Activated CD4-positive, alpha-beta T cell treated with anti-CD3 and anti-CD28 coated beads, Interleukin-2, amount 50 U/mL, for 16 hours (primary cell): Measurements from ENCODE around the gene SYT1.
A peak's percentile ranks its signal among the peaks of the same experiment; 100 is the strongest.
"Not testable (repeated sequence)": the region's sequence is repeated elsewhere in the genome, so short reads cannot be mapped to it uniquely, and the experiment has no call there.

Source experiments
- DNase-seq: peaks from one replicate; pipeline ENCODE4 v3.0.0-alpha.2; 2020

SYT1 gene

DNA sequence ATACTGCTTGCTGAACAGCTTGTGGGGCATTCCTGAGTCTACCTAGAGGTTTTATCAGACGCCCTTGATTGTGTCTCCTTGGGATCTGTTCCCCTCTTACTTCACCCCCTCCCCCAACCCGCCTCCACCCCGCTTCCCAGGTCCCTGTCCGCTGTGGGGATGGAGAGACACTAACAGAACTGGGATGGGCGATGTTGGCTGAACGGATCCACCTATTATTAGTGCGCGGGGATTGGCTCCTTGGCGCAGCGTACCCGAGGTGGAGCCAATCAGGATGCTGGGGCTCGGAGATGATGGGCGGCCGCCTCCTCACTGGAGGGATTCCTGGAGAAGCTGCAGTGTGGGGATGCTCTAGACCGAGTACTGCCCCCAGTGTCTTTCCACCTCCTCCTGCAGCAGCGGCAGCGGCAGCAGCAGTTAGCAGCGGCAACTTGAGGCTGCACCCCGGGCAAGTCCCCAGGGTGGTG lies at the start of gene SYT1:
Gene SYT1 (plus strand): TSS at position 372 of the 467 bp plus-strand sequence.
- DNase-seq = no peak

DNA sequence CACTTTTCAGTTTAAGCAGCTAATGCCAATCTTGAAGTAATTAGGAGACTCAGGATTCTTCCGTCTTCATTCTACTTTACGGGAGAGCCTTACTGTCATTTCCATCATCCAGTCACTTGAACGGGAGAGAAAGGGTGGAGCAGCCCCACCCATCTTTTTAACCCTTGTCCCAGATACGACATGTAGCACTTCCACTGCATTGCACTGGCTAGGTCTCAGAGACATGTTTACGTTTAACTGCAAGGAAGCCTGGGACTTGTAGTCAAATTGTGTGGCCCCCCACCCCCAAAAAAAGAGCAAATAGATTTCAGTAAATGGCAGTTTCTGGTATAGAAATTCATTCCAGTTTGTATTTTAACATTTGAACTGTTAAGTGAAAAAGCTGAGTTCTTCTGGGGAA lies 46.1 kb upstream of the SYT1 start:
- DNase-seq = no peak

DNA sequence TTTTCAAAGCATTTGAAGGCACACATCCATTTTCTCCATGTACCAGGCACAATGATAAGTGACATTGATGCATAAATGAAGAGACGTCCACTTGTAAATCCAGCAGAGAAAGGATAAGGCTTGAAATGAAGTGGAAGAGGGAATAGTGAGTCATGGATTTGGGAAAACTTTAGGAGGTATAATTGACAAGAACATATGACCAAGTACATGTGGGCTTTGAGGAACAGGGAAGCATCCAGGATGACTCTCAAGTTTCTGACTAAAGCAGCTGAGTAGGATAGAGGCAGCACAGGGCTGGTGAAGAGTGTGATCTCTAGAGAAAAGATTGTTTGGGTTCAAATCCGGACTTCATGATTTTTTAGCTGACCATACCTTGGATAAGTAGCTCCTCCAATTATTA lies 43.6 kb upstream of the SYT1 start:
- DNase-seq = no peak

DNA sequence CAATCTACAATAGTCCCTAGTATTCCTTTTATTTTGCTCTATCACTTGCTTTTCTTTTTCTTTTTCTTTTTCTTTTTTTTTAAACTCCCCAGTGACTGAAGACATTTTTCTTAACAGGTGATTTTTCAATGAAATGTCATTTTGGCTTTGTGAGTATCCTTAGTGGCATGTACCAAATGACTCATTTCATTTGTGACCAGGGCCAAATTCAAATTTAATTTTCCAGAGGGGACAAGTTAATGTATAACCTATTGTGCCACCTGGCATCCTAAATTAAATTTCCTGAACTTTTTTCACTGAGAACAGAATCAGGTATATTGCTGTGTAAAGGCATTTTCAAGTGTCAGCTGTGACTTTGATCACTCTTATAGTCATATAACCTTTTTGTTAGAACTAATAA lies 39.7 kb upstream of the SYT1 start:
- DNase-seq = no peak

DNA sequence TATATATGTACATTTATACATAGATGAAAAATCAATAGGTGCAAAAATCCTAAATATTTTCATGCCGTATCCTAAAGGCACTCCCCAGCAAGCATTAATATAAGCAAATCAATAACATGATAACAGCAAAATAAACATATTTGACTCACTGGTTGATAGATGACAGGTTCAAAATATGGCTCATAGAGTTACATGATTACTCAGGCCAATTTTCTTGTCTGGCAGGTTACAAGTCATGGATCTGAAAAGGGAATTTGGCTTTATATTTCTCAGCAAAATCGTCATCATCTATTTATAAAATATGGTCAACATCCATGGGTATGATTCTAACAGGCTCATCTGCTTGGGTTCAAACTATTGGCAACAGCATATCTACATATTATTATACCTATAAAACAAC lies 34.9 kb upstream of the SYT1 start:
- DNase-seq = no peak

DNA sequence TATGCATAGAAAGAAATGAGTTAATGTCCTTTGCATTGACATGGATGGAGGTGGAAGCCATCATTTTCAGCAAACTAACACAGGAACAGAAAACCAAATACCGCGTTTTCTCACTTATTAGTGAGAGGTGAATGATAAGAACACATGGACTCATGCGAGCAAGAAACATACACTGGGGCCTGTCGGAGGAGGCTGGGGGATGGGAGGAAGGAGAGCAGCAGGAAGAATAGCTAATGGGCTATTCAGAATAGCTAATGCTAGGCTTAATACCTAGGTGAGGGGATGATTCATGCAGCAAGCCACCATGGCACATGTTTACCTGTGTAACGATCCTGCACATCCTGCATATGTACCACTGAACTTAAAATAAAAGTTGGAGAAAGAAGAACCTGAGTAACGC lies 29.1 kb upstream of the SYT1 start:
- no peak for DNase-seq

DNA sequence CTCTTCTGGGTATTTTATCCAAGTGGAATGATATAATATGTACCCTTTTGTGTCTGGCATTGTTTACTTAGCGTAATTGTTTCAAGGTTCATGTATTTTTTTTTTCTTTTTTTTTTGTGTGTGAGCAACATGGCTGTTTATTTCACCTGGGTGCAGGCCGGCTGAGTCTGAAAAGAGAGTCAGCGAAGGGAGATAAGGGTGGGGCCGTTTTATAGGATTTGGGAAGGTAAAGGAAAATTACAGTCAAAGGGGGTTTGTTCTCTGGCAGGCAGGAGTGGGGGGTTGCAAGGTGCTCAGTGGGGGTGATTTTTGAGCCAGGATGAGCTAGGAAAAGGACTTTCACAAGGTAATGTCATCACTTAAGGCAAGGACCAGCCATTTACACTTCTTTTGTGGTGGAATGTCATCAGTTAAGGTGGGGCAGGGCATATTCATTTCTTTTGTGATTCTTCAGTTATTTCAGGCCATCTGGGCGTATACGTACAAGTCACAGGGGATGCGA lies 24.0 kb upstream of the SYT1 start:
- not testable (repeated sequence) for DNase-seq

DNA sequence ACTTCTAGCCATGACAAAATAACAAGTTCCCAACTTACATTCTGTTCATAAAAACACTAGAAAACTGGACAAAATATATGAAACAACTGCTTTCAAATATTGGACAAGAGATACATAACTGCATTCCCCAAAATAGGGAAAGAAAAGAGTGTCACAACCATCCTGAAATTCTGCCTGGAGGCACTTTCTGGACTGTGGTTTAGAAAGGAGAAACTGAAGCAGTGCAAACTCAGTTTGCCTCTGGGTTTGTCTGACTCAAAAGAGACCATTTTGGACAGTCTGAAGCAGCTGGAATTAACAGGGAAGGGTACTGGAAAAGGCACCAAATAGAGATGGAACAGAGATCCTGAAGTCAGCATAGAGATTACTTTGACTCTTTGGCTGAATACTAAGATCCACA lies 11.3 kb upstream of the SYT1 start:
- no peak for DNase-seq

DNA sequence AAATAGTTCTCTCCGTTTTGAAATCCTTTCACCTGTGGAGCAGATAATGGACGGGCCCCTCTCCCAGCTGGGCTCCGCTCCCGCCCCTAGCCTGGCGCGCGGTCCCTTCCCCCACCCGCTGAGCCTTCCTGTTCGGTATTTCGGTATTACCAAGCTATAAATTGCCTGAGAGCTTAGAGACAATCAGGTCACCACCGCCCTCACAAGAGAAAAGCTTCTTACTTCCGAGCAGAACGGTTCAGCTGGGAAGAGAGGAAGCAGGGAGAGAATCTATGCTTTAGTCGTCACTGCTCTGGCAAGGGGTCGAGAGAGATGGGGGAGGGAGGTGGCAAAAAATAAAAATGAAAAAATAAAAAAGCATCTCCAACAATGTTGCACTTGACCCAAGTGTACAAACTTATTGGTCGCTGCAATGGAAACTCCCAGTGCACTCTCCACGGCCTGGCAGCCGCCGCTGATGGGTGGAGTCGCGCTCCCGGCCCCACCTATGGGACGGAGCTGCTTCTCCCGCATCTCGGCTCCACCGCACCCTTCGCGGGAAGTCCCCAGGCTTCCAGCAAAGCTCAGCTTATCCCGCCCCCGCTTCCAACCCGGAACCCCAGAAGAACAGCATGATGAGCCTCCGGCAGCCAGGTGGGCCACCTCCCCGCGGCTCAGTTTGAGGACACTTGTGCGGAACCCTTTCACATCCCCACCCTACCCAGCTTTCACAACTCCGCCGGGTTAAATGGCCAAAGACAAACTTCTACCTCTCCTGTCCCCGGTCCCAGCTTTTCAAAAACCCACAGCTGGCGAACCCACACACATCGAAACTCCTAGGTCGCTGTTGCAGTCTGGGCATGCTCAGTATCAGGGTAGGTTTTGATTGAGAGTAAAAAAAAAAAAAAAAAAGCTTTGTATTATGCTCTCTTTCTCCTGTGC lies 832 bp upstream of the SYT1 start:
- peak; percentile 12 for DNase-seq

DNA sequence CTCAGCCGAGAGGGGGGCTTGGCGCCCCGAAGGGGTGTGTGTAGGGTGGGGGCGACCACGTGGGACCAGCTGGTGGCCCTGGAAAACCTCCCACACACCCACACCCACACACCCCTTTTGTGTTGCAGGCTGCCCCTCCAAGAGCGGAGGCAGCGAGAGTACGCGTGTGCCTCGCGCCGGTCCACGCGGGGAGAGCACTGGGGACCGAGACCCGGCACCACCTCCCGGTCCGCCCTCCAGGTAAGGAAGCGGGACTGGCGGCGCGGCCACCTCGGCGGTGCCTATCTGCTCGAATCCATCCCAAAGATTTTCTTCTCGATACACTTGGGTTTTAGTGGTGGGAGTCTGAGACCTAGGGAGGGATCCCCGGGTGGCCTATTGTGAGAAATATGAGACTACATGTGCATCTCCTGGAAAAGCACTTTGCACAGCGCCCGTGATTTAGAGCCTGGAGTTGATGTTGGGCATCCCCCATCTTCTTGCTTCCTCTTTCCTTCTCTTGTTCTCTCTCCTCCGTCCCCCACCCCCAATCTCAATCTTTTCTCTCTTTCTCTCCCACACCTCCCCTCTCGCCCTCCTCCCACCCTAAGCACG lies 393 bp downstream of the SYT1 start:
- DNase-seq = no peak

DNA sequence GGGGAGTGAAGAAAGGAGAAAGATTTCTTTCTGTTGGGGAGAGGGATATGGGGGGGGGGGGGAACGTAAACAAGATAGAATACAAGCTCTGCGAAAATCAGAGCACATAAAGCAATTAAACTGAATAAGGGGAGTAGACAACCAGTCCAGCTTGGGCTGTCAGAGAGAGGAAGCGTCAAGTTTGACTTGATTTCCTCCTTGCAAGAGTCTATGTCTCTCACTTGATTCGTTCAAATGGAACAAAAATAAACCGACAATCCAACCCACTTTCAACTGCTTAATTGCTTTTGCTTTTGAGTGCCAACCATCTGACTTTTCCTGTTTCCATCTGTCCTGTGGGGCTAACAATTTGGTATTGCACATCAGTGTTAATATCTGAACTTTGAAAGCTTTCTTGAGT lies 942 bp downstream of the SYT1 start:
- no peak for DNase-seq

DNA sequence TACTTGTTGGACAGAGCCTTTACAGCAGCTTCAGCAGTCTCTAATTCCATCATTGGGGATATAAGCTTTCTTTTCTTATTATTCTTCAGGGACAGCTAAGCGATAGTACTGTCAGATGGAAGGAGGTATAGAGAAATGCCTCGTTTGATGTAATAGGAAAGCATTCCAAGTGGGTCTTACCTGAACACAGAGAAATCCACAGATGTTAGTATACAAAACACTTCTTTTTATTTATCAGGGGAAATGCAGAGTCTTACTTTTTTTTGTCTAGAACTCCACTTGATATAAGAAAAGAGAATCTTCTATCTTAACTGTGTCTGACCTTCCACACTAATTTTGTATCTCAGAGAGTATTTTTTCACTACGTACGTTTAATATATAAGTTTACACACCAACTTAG lies 1.9 kb downstream of the SYT1 start:
- DNase-seq = no peak

DNA sequence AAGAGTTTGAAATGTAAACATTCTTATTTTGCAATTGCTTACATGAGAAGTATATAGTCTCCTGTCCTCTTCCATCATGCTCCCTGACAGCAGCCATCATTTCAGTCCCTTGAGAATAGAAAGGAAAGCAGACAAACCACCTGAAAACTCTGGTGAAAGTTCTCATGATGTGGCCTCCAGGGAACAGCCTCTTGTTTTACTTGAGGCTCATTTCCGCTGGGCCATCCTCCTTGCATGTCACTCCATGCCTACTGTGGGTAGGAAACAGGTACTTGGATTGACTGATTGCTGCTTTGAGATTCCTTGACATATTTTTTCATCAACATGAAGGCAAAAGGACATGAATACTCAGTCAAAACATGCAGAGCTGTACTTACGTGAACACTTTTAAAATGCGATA lies 6.0 kb downstream of the SYT1 start:
- DNase-seq = no peak

DNA sequence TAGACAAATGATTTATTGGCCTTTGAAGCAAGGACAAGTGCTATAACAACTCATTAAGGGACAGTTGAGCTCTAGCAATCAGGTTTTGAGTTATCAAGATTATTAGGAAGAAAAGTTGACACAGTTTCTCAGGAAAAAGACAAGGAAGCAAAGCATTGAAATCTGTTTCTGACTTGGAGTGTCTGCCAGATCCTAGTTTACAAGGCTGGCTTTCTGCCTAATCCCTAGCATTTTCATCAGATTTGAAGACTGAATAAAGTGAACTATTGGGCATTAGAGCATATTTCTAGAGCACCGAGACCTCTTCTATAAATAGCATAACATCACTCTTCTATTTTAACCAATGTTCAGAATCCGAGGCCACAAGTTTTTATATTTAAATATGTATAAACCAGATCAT lies 7.0 kb downstream of the SYT1 start:
- DNase-seq = no peak

DNA sequence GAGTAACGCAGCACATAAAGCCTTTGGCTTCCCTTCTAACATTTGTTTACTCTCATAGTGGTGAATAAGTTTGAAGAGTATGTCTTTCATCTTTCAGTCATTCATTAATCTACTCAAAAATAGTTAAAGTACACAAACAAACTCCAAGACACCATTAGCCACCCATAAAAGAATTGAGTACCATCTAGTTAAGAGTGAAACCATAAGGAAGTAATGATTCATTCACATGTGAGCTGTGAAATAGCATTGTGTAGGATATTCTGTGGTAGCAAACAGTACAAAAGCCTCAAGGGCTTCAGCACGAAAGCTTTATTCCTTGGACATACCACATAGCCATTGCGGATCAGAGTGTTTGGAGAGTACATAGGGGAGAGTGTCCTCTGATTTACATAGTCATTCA lies 13.9 kb downstream of the SYT1 start:
- no peak for DNase-seq

DNA sequence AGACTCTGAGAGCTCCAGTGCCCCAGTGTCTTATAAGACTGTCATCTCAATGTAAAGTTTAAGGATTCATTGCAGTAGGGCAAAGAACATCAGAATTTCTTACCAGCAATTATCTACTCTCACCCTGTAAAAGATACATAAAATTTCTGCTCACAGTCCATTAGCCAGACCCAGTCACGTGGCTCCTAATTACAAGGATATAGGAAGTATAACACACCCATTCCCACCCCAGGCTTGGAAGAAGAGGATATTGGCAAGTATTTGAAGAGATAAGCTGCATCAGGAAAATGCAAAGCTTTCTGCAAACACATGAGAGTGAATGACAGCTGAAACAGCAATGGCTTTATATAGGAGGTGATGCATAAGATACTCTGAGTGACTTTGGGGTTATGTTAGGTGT lies 14.3 kb downstream of the SYT1 start:
- DNase-seq = no peak

DNA sequence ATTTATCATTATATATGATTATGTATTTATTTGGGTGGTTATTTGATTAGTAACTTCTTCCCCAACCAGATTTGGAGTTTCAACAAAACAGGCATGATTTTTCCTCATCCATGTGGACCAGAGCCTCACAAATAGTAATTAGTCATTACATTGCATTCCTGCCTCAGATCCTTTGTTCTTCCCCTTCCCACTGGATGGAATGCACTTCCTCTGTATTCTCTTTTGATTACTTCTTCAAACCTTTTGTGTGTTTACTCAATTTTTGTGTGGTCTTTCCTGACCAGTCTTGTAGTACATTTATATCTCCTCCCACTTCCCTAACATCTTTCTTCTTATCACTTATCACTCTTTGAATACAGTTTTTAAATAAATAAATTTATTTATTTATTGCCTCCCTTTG lies 15.5 kb downstream of the SYT1 start:
- DNase-seq = no peak

DNA sequence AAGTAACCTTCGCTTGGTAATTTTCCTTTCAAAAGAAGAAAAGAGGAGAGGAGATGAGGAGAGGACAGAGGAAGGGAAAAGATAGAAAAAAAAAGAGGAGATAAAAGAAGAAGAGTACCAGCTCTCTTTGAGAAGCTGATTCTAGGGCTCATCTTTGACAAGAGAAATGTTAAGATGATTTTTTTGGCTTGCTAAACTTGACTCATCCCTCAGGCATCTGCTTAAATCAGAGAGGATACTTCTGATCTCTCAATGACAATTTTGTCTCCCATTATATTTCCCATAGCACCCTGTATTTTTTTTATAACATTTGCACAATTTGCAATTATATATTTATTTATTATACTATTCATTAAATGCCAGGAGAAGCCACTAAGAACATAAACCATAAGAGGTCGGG lies 17.1 kb downstream of the SYT1 start:
- no peak for DNase-seq

DNA sequence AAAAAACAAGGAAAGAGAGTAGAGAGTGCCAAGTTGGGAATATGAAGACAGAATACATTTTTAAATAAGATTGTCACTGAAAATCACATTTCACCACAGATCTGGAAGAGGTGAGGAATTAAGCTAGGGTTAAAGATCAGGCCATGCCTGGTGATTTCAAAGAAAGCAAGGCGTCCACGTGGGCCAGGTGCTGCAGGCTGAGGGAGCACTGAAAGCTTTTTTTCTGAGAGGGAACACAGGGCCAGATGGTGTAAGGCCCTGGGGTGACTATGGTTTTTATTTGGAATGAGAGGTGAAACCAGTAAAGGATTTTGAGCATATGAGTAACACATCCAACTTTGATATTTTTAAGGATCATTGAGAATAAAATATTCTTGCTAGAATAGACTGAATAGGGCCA lies 20.9 kb downstream of the SYT1 start:
- no peak for DNase-seq

DNA sequence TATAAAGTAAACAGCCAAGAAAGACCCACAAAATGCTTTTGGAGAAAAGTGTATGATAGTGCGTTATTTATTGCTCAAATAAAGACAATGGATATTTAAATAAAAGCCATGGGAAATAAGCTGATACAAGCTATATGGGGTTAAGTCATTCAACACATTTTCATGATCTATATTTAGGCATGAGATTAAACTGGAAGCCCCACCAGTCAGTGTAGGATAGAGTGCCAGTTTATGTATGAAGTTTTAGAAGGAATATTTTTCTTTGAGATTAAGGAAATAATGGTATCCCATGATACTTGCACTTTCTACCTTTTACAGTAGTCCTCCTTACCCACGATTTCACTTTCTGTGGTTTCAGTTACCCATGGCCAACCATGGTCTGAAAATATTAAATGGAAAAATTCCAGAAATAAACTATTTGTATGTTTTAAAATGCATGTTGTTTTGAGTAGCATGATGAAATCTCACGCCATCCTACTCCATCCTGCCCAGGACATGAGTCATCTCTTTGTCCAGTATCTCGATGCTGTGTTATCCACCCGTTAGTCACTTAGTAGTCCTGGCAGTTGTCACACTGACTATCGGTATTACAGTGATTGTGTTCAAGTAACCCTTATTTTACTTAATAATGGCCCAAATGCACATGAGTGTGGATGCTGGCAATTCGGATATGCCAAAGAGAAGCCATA lies 22.3 kb downstream of the SYT1 start:
- DNase-seq = no peak

DNA sequence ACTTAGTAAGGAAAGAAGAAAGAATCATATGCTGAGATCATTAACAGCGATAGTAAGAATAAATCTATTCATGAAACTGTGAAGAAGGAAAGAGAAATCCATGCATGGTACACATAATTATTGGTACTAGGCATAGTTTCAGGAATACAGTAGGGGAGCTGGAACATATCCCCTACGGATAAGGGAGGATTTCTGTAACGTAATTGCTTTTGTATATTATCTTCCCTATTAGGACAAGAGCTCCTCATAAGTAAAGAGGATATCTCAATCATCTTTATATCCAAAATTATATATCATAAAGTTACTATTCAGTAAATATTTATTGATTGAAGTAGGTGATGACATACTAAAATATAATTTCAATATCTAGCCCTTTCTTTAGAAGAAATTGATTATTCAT lies 22.9 kb downstream of the SYT1 start:
- no peak for DNase-seq

DNA sequence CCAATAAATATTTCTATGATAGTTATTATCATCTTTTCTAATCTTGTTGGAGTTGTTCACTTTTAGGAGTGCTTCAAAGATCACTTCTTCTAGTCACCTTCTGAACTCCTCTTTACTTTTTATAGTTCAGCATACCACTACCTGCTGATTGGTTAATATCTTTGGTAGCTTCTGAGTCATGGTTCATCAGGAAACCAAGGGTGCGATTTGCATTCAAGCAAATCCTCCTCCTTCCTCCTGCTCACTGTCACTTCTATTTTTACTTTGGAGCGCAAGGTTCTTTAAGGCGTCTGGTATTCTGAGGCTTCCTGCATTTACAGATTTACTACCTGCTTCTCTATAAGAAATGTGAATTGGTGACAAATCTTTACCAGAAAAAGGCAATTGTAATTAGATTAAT lies 24.0 kb downstream of the SYT1 start:
- no peak for DNase-seq

DNA sequence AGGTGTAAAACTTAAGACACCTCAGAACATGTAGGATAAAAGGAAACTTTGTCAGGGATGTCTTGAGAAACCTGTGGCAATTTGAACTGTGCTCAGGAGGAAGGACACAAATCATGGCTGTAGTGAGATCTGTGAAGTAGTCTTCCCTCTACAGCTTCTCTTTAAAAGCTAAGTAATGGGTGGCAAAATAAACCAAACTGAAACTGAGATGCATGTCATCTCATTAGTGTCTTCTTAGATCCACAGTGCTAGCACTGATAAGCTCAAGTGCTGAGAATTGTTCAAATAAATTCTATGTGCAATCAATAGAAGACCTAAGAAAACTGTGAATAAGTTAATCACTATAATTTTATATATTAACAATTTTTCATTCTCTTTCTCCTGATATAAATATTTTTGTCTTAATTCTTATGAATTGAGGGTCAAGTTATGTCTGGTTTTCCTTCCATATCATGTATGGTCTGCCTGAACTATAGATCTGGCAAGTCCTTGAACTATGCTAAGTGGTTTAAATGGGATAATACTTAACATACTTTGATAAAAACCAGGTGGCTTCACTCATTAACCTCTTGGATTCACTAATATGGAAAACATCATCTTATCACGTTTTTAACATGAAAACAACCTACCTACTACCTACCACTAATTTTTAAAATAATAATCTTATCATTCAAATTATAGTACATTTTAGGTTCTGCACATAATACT lies 27.2 kb downstream of the SYT1 start:
- no peak for DNase-seq
